Fibroblast of lung (primary cell): Measurements from ENCODE around the gene NMRK1.

Experiments
- EZH2 ChIP-seq: IDR thresholded peaks from 2 replicates; pipeline ENCODE4 v1.5.1; 2012; ENCODE audit warnings: low read length, control low read depth, mild to moderate bottlenecking; ENCODE audit errors: missing control alignments
- TF ChIP-seq, protein P1 (sequence below), 2 donors: IDR thresholded peaks in 1 of 2; conservative IDR thresholded peaks in 1 of 2; 1 replicate in 1 of 2; 2 replicates in 1 of 2; pipeline ENCODE4 v1.5.1; 2011 to 2012; ENCODE audit warnings: low read length in 2 of 2, control low read depth in 1 of 2, inconsistent platforms in 1 of 2, low read depth in 1 of 2, mild to moderate bottlenecking in 1 of 2

DNA sequence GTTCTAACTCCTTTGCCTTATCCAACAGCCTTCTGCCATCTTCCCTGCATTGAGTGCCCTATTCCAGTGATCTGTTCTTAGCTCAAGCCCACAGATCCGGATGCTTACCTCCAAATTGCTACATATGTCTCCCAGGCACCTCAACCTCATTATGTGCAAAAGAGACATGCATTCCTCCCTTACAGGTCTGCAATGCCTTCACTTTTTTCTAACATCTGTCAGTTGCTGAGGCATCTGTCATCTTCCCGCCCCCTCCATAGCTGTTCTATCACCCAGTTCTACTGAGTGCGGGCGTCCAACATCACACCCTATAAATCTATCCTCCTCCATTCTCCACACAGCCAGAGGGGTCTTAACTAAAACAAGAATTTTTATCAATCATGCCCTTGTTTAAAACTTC is 20.1 kb downstream of the NMRK1 start:
- TF ChIP-seq, protein P1, sequence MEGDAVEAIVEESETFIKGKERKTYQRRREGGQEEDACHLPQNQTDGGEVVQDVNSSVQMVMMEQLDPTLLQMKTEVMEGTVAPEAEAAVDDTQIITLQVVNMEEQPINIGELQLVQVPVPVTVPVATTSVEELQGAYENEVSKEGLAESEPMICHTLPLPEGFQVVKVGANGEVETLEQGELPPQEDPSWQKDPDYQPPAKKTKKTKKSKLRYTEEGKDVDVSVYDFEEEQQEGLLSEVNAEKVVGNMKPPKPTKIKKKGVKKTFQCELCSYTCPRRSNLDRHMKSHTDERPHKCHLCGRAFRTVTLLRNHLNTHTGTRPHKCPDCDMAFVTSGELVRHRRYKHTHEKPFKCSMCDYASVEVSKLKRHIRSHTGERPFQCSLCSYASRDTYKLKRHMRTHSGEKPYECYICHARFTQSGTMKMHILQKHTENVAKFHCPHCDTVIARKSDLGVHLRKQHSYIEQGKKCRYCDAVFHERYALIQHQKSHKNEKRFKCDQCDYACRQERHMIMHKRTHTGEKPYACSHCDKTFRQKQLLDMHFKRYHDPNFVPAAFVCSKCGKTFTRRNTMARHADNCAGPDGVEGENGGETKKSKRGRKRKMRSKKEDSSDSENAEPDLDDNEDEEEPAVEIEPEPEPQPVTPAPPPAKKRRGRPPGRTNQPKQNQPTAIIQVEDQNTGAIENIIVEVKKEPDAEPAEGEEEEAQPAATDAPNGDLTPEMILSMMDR (conservative IDR thresholded peaks at IDR 0.05 in 1 of 2, IDR thresholded peaks at IDR 0.05 in 1 of 2; ENCODE audit: low read depth in 1 of 2, low read length in 2 of 2), result no peak
- no peak for TF ChIP-seq EZH2
